Naive thymus-derived CD4-positive, alpha-beta T cell (primary cell): ENCODE measurements around the gene ZNF507. TPM values are rescaled to one million over a fixed set of nuclear protein-coding genes. Genes with fewer than 3 reads are reported as not detected.

ENCODE experiments used
- ATAC-seq: fragments of 150-1000 bp; cut with Tn5 transposase; 2 replicates; pipeline ENCODE4 v1.10.0; 2021; ENCODE audit warnings: mild to moderate bottlenecking, moderate library complexity
- CTCF ChIA-PET: fragments of 350-600 bp; sonication (Branson Sonifier 250); formaldehyde crosslinking; loops from one replicate; lab custom pipeline; 2021; ENCODE audit warnings: antibody characterized with exemption; lab: Charles Lee
- POLR2A ChIA-PET: fragments of 350-600 bp; sonication (Branson Sonifier 250); formaldehyde crosslinking; loops from one replicate; lab custom pipeline; 2021; ENCODE audit warnings: antibody characterized with exemption, inconsistent platforms; lab: Charles Lee
- DNase-seq, 9 donors: peaks; one replicate each; pipeline versions ENCODE4 v3.0.0 to v3.0.0-alpha.2; 2020 to 2022; ENCODE audit warnings: mixed read lengths in 1 of 9
- H3K27ac ChIP-seq: one replicate; pipeline ENCODE4 v1.7.0; 2013; ENCODE audit warnings: mild to moderate bottlenecking, low read depth, low read length, moderate library complexity
- H3K27me3 ChIP-seq, 2 donors: one replicate each; pipeline ENCODE4 v1.7.0; 2013; ENCODE audit warnings: low read length in 2 of 2, mild to moderate bottlenecking in 2 of 2, moderate library complexity in 2 of 2; ENCODE audit not compliant: control insufficient read depth in 2 of 2, insufficient read depth in 2 of 2
- H3K36me3 ChIP-seq, 3 experiments: 1 replicate in 2 of 3; 2 replicates in 1 of 3; pipeline ENCODE4 v1.7.0; 2013; ENCODE audit warnings: low read length in 3 of 3, mild to moderate bottlenecking in 3 of 3, moderate library complexity in 1 of 3; ENCODE audit not compliant: insufficient read depth in 3 of 3, control insufficient read depth in 2 of 3
- H3K4me1 ChIP-seq, 2 donors: one replicate each; pipeline ENCODE4 v1.7.0; 2013; ENCODE audit warnings: low read length in 2 of 2, mild to moderate bottlenecking in 2 of 2, moderate library complexity in 1 of 2; ENCODE audit not compliant: control insufficient read depth in 2 of 2, insufficient read depth in 2 of 2
- H3K4me3 ChIP-seq: 2 replicates; pipeline ENCODE4 v1.7.0; 2013; ENCODE audit warnings: mild to moderate bottlenecking, low read length
- H3K9me3 ChIP-seq, 3 experiments: 1 replicate in 2 of 3; 2 replicates in 1 of 3; pipeline ENCODE4 v1.7.0; 2013; ENCODE audit warnings: low read length in 3 of 3; ENCODE audit not compliant: control insufficient read depth in 2 of 3
- H3K27ac Mint-ChIP-seq, 9 donors: one replicate each; pipeline ENCODE4 v1.8.0; 2020 to 2022; ENCODE audit warnings: mixed read lengths in 9 of 9, mild to moderate bottlenecking in 8 of 9, moderate library complexity in 5 of 9, inconsistent platforms in 2 of 9
- H3K27me3 Mint-ChIP-seq, 5 donors: one replicate each; pipeline ENCODE4 v1.8.0; 2021 to 2022; ENCODE audit warnings: mixed read lengths in 5 of 5, mild to moderate bottlenecking in 1 of 5
- H3K36me3 Mint-ChIP-seq, 5 donors: one replicate each; pipeline ENCODE4 v1.8.0; 2020 to 2022; ENCODE audit warnings: mixed read lengths in 5 of 5, mild to moderate bottlenecking in 3 of 5, inconsistent platforms in 1 of 5
- H3K4me1 Mint-ChIP-seq, 7 donors: one replicate each; pipeline ENCODE4 v1.8.0; 2020 to 2022; ENCODE audit warnings: mixed read lengths in 7 of 7, mild to moderate bottlenecking in 3 of 7, inconsistent platforms in 1 of 7
- H3K4me3 Mint-ChIP-seq, 10 donors: one replicate each; pipeline ENCODE4 v1.8.0; 2020 to 2022; ENCODE audit warnings: mild to moderate bottlenecking in 10 of 10, mixed read lengths in 10 of 10, moderate library complexity in 6 of 10, inconsistent platforms in 2 of 10
- H3K9me3 Mint-ChIP-seq, 11 donors: one replicate each; pipeline ENCODE4 v1.8.0; 2020 to 2022; ENCODE audit warnings: mixed read lengths in 11 of 11, mild to moderate bottlenecking in 4 of 11, inconsistent platforms in 1 of 11, moderate library complexity in 1 of 11
- intact Hi-C, 2 donors: fragments of 100-400 bp; cut with micrococcal nuclease; formaldehyde crosslinking; loops; one replicate each; pipeline ENCODE4 v1.15.1; 2023
- polyA plus RNA-seq, 2 donors: library from polyadenylated mRNA; unstranded; fragments of 300-500 nt; fragmentation: Illumina TruSeq; gene quantifications; one replicate each; pipeline ENCODE4 v1.2.3, GENCODE V29; 2021
- total RNA-seq, 6 experiments: library from RNA in 5 of 6; stranded (reverse) in 5 of 6; gene quantifications; 1 replicate in 5 of 6; 2 replicates in 1 of 6; pipeline ENCODE4 v1.2.3 and lab custom pipeline; 2021 to 2026

The ZNF507 gene
- total and polyA plus RNA-seq, 7 experiments from 2014 or later: 11.2 to 46.3 (median 30.1) TPM

- intact Hi-C loops: no loop called here
- no peaks in the 10 kb centered on the region for H3K4me1 Mint-ChIP-seq
- CTCF ChIA-PET: no interaction called here
- POLR2A ChIA-PET: no interaction called here
- no peak for DNase-seq
- Histone ChIP-seq H3K27ac (no peak overlapping the region), H3K4me3 (no peak overlapping the region), H3K36me3 (no peaks in the 10 kb centered on the region), H3K9me3 (no peaks in the 10 kb centered on the region), H3K27me3 (no peaks in the 10 kb centered on the region), H3K4me1 (no peaks in the 10 kb centered on the region)
- H3K27me3 Mint-ChIP-seq: peaks cover 0 to 62% (median 40%) of the 10 kb centered on the region in 5 donors
- peaks cover 0 to 11% (median under 1%) of the 10 kb centered on the region in 11 donors for H3K9me3 Mint-ChIP-seq
- no peak overlapping the region for H3K4me3 Mint-ChIP-seq
- peaks cover 0 to 1% (median 0%) of the 10 kb centered on the region in 5 donors for H3K36me3 Mint-ChIP-seq
- ATAC-seq: no peak
- H3K27ac Mint-ChIP-seq: no peak overlapping the region
Observed at GRCh38 chr19:32309711-32310390, 35.6 kb upstream of the ZNF507 start.

- Histone ChIP-seq H3K36me3 (no peaks in the 10 kb centered on the region), H3K4me3 (no peak overlapping the region), H3K27me3 (no peaks in the 10 kb centered on the region), H3K9me3 (no peaks in the 10 kb centered on the region), H3K4me1 (no peaks in the 10 kb centered on the region), H3K27ac (no peak overlapping the region)
- intact Hi-C loops: no loop called here
- no peak overlapping the region for H3K27ac Mint-ChIP-seq
- DNase-seq: no peak
- no peak for ATAC-seq
- no peaks in the 10 kb centered on the region for H3K36me3 Mint-ChIP-seq
- H3K27me3 Mint-ChIP-seq: peaks cover 4 to 61% (median 39%) of the 10 kb centered on the region in 5 donors
- no peak overlapping the region for H3K4me3 Mint-ChIP-seq
- H3K9me3 Mint-ChIP-seq: peaks cover 0 to 8% (median 0%) of the 10 kb centered on the region in 11 donors
- ChIA-PET CTCF (no interaction called here), POLR2A (no interaction called here)
- no peaks in the 10 kb centered on the region for H3K4me1 Mint-ChIP-seq
Observed at GRCh38 chr19:32311371-32311770, 34.0 kb upstream of the ZNF507 start.

DNA sequence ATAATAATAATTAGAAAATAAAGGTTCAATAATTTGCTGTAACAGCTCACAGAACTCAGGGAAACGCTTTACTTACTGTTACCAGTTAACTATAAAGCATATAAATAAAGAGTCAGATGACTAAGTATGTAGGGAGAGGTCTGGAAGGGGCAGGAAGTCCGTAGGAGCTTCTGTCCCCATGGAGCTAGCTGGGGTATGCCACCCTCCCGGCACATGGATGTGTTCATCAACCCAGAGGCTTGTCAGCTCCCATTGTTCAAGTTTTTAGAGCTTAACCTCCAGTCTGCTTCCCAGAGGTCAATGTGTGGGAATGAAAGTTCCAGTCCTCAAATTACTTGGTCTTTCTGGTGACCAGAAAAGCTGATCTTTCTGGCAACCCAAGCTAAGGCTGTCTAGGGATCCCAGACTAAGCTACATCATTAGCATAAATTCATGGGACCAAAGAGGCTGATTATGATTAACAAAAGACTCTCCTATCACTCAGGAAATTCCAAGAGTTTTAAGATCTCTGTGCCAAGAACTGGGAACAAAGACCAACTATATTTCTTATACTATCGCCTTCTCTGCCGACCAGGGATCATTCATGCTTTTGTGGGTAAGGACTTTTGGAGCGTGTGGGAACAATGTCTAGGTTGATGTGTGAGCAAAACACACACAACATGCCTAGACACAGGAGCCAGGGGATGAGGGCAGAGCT, 31.7 kb upstream of the ZNF507 start:
- Mint-ChIP-seq H3K27me3 (peaks cover 4 to 45% (median 18%) of the 10 kb centered on the region in 5 donors), H3K27ac (no peak overlapping the region), H3K36me3 (no peaks in the 10 kb centered on the region), H3K4me3 (no peak overlapping the region), H3K4me1 (no peaks in the 10 kb centered on the region), H3K9me3 (peaks cover 0 to 1% (median 0%) of the 10 kb centered on the region in 11 donors)
- no peaks in the 10 kb centered on the region for H3K27me3 ChIP-seq
- no peak for DNase-seq
- H3K4me3 ChIP-seq: no peak overlapping the region
- CTCF ChIA-PET: no interaction called here
- H3K27ac ChIP-seq: no peak overlapping the region
- no peaks in the 10 kb centered on the region for H3K9me3 ChIP-seq
- POLR2A ChIA-PET: no interaction called here
- intact Hi-C loops: no loop called here
- no peaks in the 10 kb centered on the region for H3K36me3 ChIP-seq
- no peak for ATAC-seq
- H3K4me1 ChIP-seq: no peaks in the 10 kb centered on the region

- H3K27me3 ChIP-seq: no peaks in the 10 kb centered on the region
- intact Hi-C loops: no loop called here
- H3K36me3 Mint-ChIP-seq: no peaks in the 10 kb centered on the region
- no peaks in the 10 kb centered on the region for H3K36me3 ChIP-seq
- ATAC-seq (no peak), DNase-seq (no peak)
- H3K4me3 ChIP-seq: no peak overlapping the region
- POLR2A ChIA-PET: no interaction called here
- H3K27ac ChIP-seq: no peak overlapping the region
- H3K4me1 ChIP-seq: no peaks in the 10 kb centered on the region
- H3K4me3 Mint-ChIP-seq: no peak overlapping the region
- CTCF ChIA-PET: no interaction called here
- peaks cover 0 to 2% (median 0%) of the 10 kb centered on the region in 7 donors for H3K4me1 Mint-ChIP-seq
- peaks cover 0 to 1% (median 0%) of the 10 kb centered on the region in 11 donors for H3K9me3 Mint-ChIP-seq
- no peak overlapping the region for H3K27ac Mint-ChIP-seq
- peaks cover 9 to 22% (median 16%) of the 10 kb centered on the region in 5 donors for H3K27me3 Mint-ChIP-seq
- H3K9me3 ChIP-seq: no peaks in the 10 kb centered on the region
Observed at GRCh38 chr19:32316034-32316433, 29.4 kb upstream of the ZNF507 start.

- H3K4me3 Mint-ChIP-seq: no peak overlapping the region
- H3K27ac ChIP-seq: no peak overlapping the region
- no peaks in the 10 kb centered on the region for H3K4me1 ChIP-seq
- no peaks in the 10 kb centered on the region for H3K9me3 ChIP-seq
- ChIA-PET POLR2A (no interaction called here), CTCF (no interaction called here)
- DNase-seq: no peak
- no peak for ATAC-seq
- H3K27ac Mint-ChIP-seq: no peak overlapping the region
- H3K36me3 Mint-ChIP-seq: no peaks in the 10 kb centered on the region
- no peaks in the 10 kb centered on the region for H3K36me3 ChIP-seq
- no peaks in the 10 kb centered on the region for H3K27me3 ChIP-seq
- peaks cover 5 to 16% (median 13%) of the 10 kb centered on the region in 5 donors for H3K27me3 Mint-ChIP-seq
- H3K9me3 Mint-ChIP-seq: peaks cover 0 to 1% (median 0%) of the 10 kb centered on the region in 11 donors
- H3K4me3 ChIP-seq: no peak overlapping the region
- intact Hi-C loops: no loop called here
- peaks cover 0 to 2% (median 0%) of the 10 kb centered on the region in 7 donors for H3K4me1 Mint-ChIP-seq
Observed at GRCh38 chr19:32317086-32317485, 28.3 kb upstream of the ZNF507 start.

DNA sequence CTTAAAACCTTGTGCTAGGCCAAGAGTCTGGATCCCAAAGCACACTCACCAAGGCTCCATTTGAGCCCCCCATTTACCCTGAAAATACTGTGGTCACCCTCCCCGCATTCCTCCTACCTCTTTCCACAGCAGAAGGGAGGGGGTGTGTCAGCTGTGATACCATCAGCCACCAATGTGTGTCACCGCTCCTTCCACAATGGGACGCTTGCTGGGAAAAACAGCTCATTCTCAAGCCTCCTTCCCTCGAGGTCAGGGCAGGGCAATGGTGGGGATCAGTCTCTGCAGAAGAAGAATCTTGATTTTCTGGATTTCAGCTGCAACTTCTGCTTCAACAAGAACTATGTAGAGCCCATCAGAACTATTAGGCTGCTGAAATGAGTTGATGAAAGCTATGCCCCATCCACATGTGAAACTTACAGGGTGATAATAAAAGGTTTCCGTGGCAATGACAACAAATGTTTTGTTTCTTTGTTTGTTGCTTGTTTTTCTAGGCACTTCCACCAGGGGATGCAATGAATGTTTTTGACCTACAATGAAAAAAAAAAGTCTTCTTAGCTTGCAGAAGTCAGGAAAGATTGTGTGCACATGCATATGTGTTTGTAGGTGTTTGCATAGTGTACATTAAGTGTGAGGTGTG, 26.4 kb upstream of the ZNF507 start:
- Mint-ChIP-seq H3K4me3 (no peak overlapping the region), H3K9me3 (no peaks in the 10 kb centered on the region), H3K36me3 (no peaks in the 10 kb centered on the region), H3K4me1 (peaks cover 0 to 2% (median 0%) of the 10 kb centered on the region in 7 donors), H3K27me3 (peaks cover 3 to 25% (median 16%) of the 10 kb centered on the region in 5 donors), H3K27ac (no peak overlapping the region)
- ATAC-seq (peak; percentile 44), DNase-seq (no peak)
- no peaks in the 10 kb centered on the region for H3K9me3 ChIP-seq
- no peak overlapping the region for H3K27ac ChIP-seq
- no peak overlapping the region for H3K4me3 ChIP-seq
- POLR2A ChIA-PET: no interaction called here
- H3K27me3 ChIP-seq: no peaks in the 10 kb centered on the region
- no peaks in the 10 kb centered on the region for H3K4me1 ChIP-seq
- intact Hi-C loops: no loop called here
- no peaks in the 10 kb centered on the region for H3K36me3 ChIP-seq
- CTCF ChIA-PET: no interaction called here
